ENCODE results near the gene PANK1. TPM values are rescaled to one million over a fixed set of nuclear protein-coding genes. Genes with fewer than 3 reads are reported as not detected.

PANK1 gene
- total RNA-seq: 0.49 TPM
- under 1 TPM in 2 of 4 donors, not detected in 2; 0.17 to 0.41 TPM for polyA plus RNA-seq

DNA sequence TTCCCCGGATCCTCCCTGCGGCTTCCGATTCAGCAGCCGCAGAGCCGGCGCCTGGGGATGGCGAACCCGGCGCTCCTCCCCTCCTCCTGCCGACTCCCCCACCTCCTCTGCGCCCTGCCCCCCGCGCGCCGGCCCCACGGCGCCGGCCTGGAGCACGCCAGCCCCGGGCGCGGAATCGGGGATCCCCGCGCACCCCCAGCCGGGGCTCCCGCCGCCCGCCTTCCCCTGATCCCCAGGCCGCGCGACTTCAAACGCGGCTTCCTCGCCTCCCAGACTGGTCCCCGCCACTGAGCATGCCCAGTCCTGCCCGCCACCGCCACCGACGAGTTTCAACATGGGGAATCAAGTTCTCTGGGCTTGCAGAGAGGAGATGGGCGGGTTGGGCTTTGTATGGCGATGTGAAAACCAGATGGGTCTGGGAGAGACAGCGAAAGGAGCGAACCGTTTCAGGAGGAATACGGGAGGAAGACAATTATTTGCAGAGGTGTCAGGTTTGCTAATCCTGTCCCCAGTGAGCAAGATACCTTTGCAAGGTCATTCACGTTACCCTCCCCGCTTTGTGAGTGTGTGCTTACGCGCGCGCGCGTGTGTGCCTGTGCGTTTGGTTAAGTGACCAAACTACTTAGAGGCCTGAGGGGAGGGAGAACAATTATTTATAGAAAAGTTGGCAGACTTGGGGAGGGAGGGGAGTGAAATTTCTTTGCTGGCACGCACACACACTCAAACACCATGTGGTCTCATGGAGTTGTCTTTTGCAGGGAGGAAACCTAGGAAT, at the start of gene PANK1:
TSS of gene PANK1 (minus strand) at position 276 of the 775 bp plus-strand sequence. CDS start 351 bp downstream, outside the sequence.
- peak within 1 kb of the TSS; percentile 86 to 93 (median 89) for H3K4me3 Mint-ChIP-seq
- Histone ChIP-seq H3K36me3 (ENCODE audit: control insufficient read depth, insufficient read depth, low read length) (no peaks in the 10 kb centered on the region), H3K9me3 (ENCODE audit: control insufficient read depth in 2 of 2, low read length in 2 of 2) (no peaks in the 10 kb centered on the region), H3K4me1 (ENCODE audit: control insufficient read depth, insufficient read depth, low read length, poor library complexity, severe bottlenecking) (peaks cover 17% of the 10 kb centered on the region), H3K4me3 (ENCODE audit: low read depth, low read length) (peak within 1 kb of the TSS; percentile 79), H3K27me3 (ENCODE audit: control insufficient read depth, insufficient read depth, low read length) (peaks cover 31% of the 10 kb centered on the region), H3K27ac (ENCODE audit: insufficient read depth, low read length, poor library complexity, severe bottlenecking) (no peak within 1 kb of the TSS)
- no peaks in the 10 kb centered on the region for H3K9me3 Mint-ChIP-seq
- H3K27ac Mint-ChIP-seq: peak within 1 kb of the TSS; percentile 12 to 31 (median 29)
- peaks cover 37% of the 10 kb centered on the region for H3K27me3 Mint-ChIP-seq
- ATAC-seq (ENCODE audit: low read depth in 2 of 2): peak; percentile 26 to 42
- H3K4me1 Mint-ChIP-seq: peaks cover 5 to 7% (median 5%) of the 10 kb centered on the region in 4 donors
- no peaks in the 10 kb centered on the region for H3K36me3 Mint-ChIP-seq
- DNase-seq: peak; percentile 27 to 72 (median 34)

DNA sequence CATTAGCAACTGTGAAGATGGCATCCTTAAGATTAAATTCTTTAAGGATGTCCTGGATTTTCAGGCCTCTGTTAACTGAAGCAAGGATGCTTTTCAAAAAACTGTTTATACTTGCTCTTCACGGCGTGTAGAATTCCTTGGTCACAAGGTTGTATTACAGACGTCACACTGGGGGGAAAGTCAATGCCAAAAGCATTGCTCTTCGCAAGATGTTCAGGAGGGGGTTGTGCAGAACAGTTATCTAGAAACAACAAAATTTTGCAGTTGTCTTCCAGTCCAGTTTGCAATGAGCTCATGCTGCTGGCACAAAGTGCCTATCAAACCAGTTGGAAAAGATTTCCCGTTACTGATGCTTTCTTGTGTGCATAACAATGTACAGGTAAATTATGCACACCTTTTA, 48.1 kb upstream of the PANK1 start:
- Histone ChIP-seq H3K27me3 (ENCODE audit: control insufficient read depth, insufficient read depth, low read length) (no peaks in the 10 kb centered on the region), H3K36me3 (ENCODE audit: control insufficient read depth, insufficient read depth, low read length) (no peaks in the 10 kb centered on the region), H3K27ac (ENCODE audit: insufficient read depth, low read length, poor library complexity, severe bottlenecking) (no peak overlapping the region), H3K4me1 (ENCODE audit: control insufficient read depth, insufficient read depth, low read length, poor library complexity, severe bottlenecking) (no peaks in the 10 kb centered on the region), H3K9me3 (ENCODE audit: control insufficient read depth in 2 of 2, low read length in 2 of 2) (no peaks in the 10 kb centered on the region), H3K4me3 (ENCODE audit: low read depth, low read length) (no peak overlapping the region)
- no peak overlapping the region for H3K27ac Mint-ChIP-seq
- no peaks in the 10 kb centered on the region for H3K9me3 Mint-ChIP-seq
- peaks cover 10% of the 10 kb centered on the region for H3K36me3 Mint-ChIP-seq
- H3K4me1 Mint-ChIP-seq: peaks cover 0 to 4% (median 0%) of the 10 kb centered on the region in 4 donors
- DNase-seq (no peak), ATAC-seq (ENCODE audit: low read depth in 2 of 2) (no peak)
- peaks cover under 1% of the 10 kb centered on the region for H3K27me3 Mint-ChIP-seq
- no peak overlapping the region for H3K4me3 Mint-ChIP-seq

DNA sequence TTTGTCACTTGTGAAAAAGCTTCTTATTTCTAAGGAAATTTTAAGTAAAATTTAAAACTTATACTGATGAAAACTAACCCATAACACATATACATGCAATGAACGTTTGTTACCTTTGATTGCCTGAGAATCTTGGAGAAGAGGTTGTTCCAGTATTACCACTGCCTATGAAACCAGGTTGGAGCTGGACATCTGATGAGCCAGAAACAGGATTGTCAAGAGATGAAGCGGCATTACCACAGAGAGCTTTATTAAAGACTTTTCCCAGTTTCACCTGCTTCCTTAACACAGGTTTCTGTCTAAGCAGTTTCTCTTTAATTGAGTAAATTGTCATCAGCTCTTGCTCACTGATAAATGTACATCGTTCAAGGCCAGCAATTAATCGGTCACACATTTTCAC, 47.4 kb upstream of the PANK1 start:
- Mint-ChIP-seq H3K4me1 (no peaks in the 10 kb centered on the region), H3K36me3 (peaks cover 10% of the 10 kb centered on the region), H3K9me3 (no peaks in the 10 kb centered on the region), H3K27me3 (peaks cover 6% of the 10 kb centered on the region), H3K4me3 (no peak overlapping the region), H3K27ac (no peak overlapping the region)
- H3K4me3 ChIP-seq (ENCODE audit: low read depth, low read length): no peak overlapping the region
- no peak overlapping the region for H3K27ac ChIP-seq (ENCODE audit: insufficient read depth, low read length, poor library complexity, severe bottlenecking)
- H3K36me3 ChIP-seq (ENCODE audit: control insufficient read depth, insufficient read depth, low read length): no peaks in the 10 kb centered on the region
- H3K9me3 ChIP-seq (ENCODE audit: control insufficient read depth in 2 of 2, low read length in 2 of 2): no peaks in the 10 kb centered on the region
- no peaks in the 10 kb centered on the region for H3K4me1 ChIP-seq (ENCODE audit: control insufficient read depth, insufficient read depth, low read length, poor library complexity, severe bottlenecking)
- no peak for ATAC-seq (ENCODE audit: low read depth in 2 of 2)
- no peak for DNase-seq
- H3K27me3 ChIP-seq (ENCODE audit: control insufficient read depth, insufficient read depth, low read length): no peaks in the 10 kb centered on the region

DNA sequence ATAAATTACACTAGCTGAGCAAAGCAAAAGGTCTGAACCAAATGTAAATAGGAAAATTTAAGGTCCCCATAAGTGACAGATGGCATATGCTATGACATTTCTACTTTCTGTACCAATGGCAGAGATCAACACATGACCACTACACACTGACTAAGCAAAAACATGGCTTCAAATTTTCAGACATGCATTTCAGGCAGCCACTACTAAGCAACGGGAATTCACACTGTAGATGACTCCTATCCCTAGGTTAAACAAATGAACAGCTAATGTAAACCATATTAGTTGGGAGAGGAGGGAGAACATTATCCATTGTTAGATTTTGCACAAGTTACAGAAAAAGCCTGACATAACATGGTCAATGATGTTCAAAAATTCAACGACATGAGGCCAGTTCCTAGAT, 45.0 kb upstream of the PANK1 start:
- Histone ChIP-seq H3K9me3 (ENCODE audit: control insufficient read depth in 2 of 2, low read length in 2 of 2) (no peaks in the 10 kb centered on the region), H3K27me3 (ENCODE audit: control insufficient read depth, insufficient read depth, low read length) (no peaks in the 10 kb centered on the region), H3K4me1 (ENCODE audit: control insufficient read depth, insufficient read depth, low read length, poor library complexity, severe bottlenecking) (no peaks in the 10 kb centered on the region), H3K27ac (ENCODE audit: insufficient read depth, low read length, poor library complexity, severe bottlenecking) (no peak overlapping the region), H3K36me3 (ENCODE audit: control insufficient read depth, insufficient read depth, low read length) (no peaks in the 10 kb centered on the region), H3K4me3 (ENCODE audit: low read depth, low read length) (no peak overlapping the region)
- no peak overlapping the region for H3K4me3 Mint-ChIP-seq
- peaks cover 18% of the 10 kb centered on the region for H3K27me3 Mint-ChIP-seq
- ATAC-seq (ENCODE audit: low read depth in 2 of 2): no peak
- no peak for DNase-seq
- H3K36me3 Mint-ChIP-seq: peaks cover 10% of the 10 kb centered on the region
- no peaks in the 10 kb centered on the region for H3K9me3 Mint-ChIP-seq
- no peak overlapping the region for H3K27ac Mint-ChIP-seq
- H3K4me1 Mint-ChIP-seq: no peaks in the 10 kb centered on the region

DNA sequence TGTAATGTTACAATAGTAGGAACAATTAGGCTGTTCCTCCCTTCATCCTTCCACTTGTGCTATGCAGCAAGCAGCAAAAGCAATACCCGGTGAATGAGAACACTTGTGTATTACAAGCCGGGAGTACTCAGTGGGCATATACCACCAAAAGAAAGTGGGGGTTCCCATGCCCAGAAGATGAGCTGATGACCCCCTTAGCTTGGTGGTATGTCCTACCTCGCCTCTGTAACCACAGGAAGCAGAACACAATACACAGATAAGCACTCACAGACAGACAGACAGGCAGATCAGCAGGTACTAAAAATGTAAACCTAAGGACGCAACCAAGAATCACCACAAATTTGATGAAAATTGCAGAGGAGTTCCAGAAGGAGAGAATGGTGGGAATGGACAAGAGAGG, 40.9 kb upstream of the PANK1 start:
- ATAC-seq (ENCODE audit: low read depth in 2 of 2) (no peak), DNase-seq (no peak)
- Histone ChIP-seq H3K27ac (ENCODE audit: insufficient read depth, low read length, poor library complexity, severe bottlenecking) (no peak overlapping the region), H3K9me3 (ENCODE audit: control insufficient read depth in 2 of 2, low read length in 2 of 2) (no peaks in the 10 kb centered on the region), H3K36me3 (ENCODE audit: control insufficient read depth, insufficient read depth, low read length) (no peaks in the 10 kb centered on the region), H3K27me3 (ENCODE audit: control insufficient read depth, insufficient read depth, low read length) (peaks cover 3% of the 10 kb centered on the region), H3K4me3 (ENCODE audit: low read depth, low read length) (no peak overlapping the region), H3K4me1 (ENCODE audit: control insufficient read depth, insufficient read depth, low read length, poor library complexity, severe bottlenecking) (no peaks in the 10 kb centered on the region)
- H3K36me3 Mint-ChIP-seq: peaks cover 6% of the 10 kb centered on the region
- no peaks in the 10 kb centered on the region for H3K9me3 Mint-ChIP-seq
- H3K4me3 Mint-ChIP-seq: no peak overlapping the region
- peaks cover 39% of the 10 kb centered on the region for H3K27me3 Mint-ChIP-seq
- H3K4me1 Mint-ChIP-seq: no peaks in the 10 kb centered on the region
- H3K27ac Mint-ChIP-seq: peak overlapping the region in 1 of 3 donors; percentile 4

DNA sequence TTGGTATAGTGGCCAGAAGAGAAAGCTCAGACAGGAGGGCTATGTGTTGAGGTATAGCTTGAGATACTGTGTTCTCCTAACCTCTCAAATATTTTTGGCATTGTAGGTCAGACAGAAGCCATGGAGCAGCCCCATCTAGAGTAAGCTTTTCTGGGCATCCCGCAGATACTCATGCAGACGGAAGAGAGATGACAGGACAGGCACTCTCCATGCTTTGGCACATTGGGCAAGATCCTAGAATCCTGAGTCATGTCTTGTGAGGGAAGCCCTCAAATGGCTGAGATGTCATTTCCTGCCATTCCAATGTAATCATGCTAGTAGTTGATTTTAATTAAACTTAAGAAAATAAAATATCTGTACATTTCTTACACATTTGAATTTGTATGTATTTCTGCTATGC, 39.6 kb upstream of the PANK1 start:
- no peak for DNase-seq
- H3K27ac Mint-ChIP-seq: no peak overlapping the region
- no peaks in the 10 kb centered on the region for H3K4me1 ChIP-seq (ENCODE audit: control insufficient read depth, insufficient read depth, low read length, poor library complexity, severe bottlenecking)

DNA sequence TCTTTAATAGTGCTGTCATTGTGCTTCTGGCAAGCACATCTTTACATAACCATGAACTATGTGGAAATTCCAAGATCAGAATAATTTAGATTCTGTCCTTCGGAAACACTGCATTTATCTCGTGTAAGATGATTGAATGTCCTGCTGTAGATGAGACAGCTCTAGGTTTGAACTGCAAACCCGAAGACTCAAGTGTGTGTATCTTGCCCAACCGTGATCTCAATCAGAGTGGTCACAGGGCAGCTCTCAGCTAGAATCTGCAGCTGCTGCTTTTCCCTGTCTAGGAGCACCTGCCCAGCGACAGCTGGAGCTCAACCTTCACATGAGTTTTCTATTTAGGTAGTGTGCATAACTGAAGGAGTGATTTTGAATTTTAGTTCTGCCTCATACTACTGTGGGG, 38.8 kb upstream of the PANK1 start:
- Histone ChIP-seq H3K36me3 (ENCODE audit: control insufficient read depth, insufficient read depth, low read length) (no peaks in the 10 kb centered on the region), H3K4me1 (ENCODE audit: control insufficient read depth, insufficient read depth, low read length, poor library complexity, severe bottlenecking) (no peaks in the 10 kb centered on the region), H3K9me3 (ENCODE audit: control insufficient read depth in 2 of 2, low read length in 2 of 2) (no peaks in the 10 kb centered on the region), H3K27ac (ENCODE audit: insufficient read depth, low read length, poor library complexity, severe bottlenecking) (no peak overlapping the region), H3K4me3 (ENCODE audit: low read depth, low read length) (no peak overlapping the region), H3K27me3 (ENCODE audit: control insufficient read depth, insufficient read depth, low read length) (peaks cover 5% of the 10 kb centered on the region)
- Mint-ChIP-seq H3K36me3 (no peaks in the 10 kb centered on the region), H3K4me3 (no peak overlapping the region), H3K27me3 (peaks cover 50% of the 10 kb centered on the region), H3K27ac (no peak overlapping the region), H3K4me1 (no peaks in the 10 kb centered on the region), H3K9me3 (no peaks in the 10 kb centered on the region)
- ATAC-seq (ENCODE audit: low read depth in 2 of 2) (no peak), DNase-seq (no peak)

More for the DNA sequence above, 39.6 kb upstream of the PANK1 start:
- Histone ChIP-seq H3K36me3 (ENCODE audit: control insufficient read depth, insufficient read depth, low read length) (no peaks in the 10 kb centered on the region), H3K27ac (ENCODE audit: insufficient read depth, low read length, poor library complexity, severe bottlenecking) (no peak overlapping the region), H3K9me3 (ENCODE audit: control insufficient read depth in 2 of 2, low read length in 2 of 2) (no peaks in the 10 kb centered on the region), H3K27me3 (ENCODE audit: control insufficient read depth, insufficient read depth, low read length) (peaks cover 5% of the 10 kb centered on the region), H3K4me3 (ENCODE audit: low read depth, low read length) (no peak overlapping the region)
- Mint-ChIP-seq H3K36me3 (no peaks in the 10 kb centered on the region), H3K9me3 (no peaks in the 10 kb centered on the region), H3K4me3 (no peak overlapping the region), H3K27me3 (peaks cover 50% of the 10 kb centered on the region), H3K4me1 (no peaks in the 10 kb centered on the region)
- ATAC-seq (ENCODE audit: low read depth in 2 of 2): no peak

DNA sequence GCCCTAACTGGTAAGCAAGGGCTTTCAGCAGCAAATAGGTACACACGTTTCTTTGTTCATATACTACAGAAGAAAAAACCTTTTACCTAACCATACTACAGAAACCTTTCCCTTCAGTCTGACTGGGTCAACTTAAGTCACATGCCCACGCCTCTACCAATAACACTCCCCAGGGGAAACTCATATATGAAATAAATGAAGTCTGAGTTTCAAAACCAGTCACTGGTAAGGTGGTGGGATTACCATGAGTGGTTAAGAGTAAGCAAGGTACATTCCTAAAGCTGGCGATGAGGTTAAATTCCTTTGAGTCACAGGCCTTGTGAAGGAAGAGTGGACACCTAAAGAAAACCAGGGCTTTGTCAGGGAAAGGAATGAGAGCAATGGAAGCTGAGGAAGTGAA, 34.9 kb upstream of the PANK1 start:
- no peaks in the 10 kb centered on the region for H3K9me3 Mint-ChIP-seq
- no peak overlapping the region for H3K4me3 ChIP-seq (ENCODE audit: low read depth, low read length)
- H3K27ac Mint-ChIP-seq: no peak overlapping the region
- H3K9me3 ChIP-seq (ENCODE audit: control insufficient read depth in 2 of 2, low read length in 2 of 2): no peaks in the 10 kb centered on the region
- no peak overlapping the region for H3K4me3 Mint-ChIP-seq
- no peaks in the 10 kb centered on the region for H3K4me1 ChIP-seq (ENCODE audit: control insufficient read depth, insufficient read depth, low read length, poor library complexity, severe bottlenecking)
- no peak overlapping the region for H3K27ac ChIP-seq (ENCODE audit: insufficient read depth, low read length, poor library complexity, severe bottlenecking)
- H3K36me3 Mint-ChIP-seq: no peaks in the 10 kb centered on the region
- H3K4me1 Mint-ChIP-seq: no peaks in the 10 kb centered on the region
- peaks cover 11% of the 10 kb centered on the region for H3K27me3 ChIP-seq (ENCODE audit: control insufficient read depth, insufficient read depth, low read length)
- no peaks in the 10 kb centered on the region for H3K36me3 ChIP-seq (ENCODE audit: control insufficient read depth, insufficient read depth, low read length)
- ATAC-seq (ENCODE audit: low read depth in 2 of 2) (no peak), DNase-seq (no peak)
- peaks cover 46% of the 10 kb centered on the region for H3K27me3 Mint-ChIP-seq

Data from CD4-positive, CD25-positive, alpha-beta regulatory T cell (primary cell).